ENCODE measurements around the gene CDCA3. TPM values are rescaled to one million over a fixed set of nuclear protein-coding genes. Genes with fewer than 3 reads are reported as not detected.

Gene CDCA3
- total RNA-seq, 1 donor from 2014 or later, result 5.2 TPM

GRCh38 chr12:6834873-6835272 lies 16.2 kb downstream of the CDCA3 start:
- no peak overlapping the region for H3K4me3 Mint-ChIP-seq (ENCODE audit: unreplicated experiment)
- H3K9me3 Mint-ChIP-seq (ENCODE audit: unreplicated experiment), result peaks cover 13% of the 10 kb centered on the region
- peaks cover 26% of the 10 kb centered on the region for H3K4me1 Mint-ChIP-seq (ENCODE audit: low read depth, unreplicated experiment)
- TF ChIP-seq, protein P1, sequence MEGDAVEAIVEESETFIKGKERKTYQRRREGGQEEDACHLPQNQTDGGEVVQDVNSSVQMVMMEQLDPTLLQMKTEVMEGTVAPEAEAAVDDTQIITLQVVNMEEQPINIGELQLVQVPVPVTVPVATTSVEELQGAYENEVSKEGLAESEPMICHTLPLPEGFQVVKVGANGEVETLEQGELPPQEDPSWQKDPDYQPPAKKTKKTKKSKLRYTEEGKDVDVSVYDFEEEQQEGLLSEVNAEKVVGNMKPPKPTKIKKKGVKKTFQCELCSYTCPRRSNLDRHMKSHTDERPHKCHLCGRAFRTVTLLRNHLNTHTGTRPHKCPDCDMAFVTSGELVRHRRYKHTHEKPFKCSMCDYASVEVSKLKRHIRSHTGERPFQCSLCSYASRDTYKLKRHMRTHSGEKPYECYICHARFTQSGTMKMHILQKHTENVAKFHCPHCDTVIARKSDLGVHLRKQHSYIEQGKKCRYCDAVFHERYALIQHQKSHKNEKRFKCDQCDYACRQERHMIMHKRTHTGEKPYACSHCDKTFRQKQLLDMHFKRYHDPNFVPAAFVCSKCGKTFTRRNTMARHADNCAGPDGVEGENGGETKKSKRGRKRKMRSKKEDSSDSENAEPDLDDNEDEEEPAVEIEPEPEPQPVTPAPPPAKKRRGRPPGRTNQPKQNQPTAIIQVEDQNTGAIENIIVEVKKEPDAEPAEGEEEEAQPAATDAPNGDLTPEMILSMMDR (IDR thresholded peaks at IDR 0.05; ENCODE audit: partially characterized antibody, unreplicated experiment), result no peak
- no peak for DNase-seq
- H3K27ac Mint-ChIP-seq (ENCODE audit: unreplicated experiment), result peak overlapping the region; percentile 18
- peaks cover 21% of the 10 kb centered on the region for H3K36me3 Mint-ChIP-seq (ENCODE audit: unreplicated experiment)
- H3K27me3 Mint-ChIP-seq (ENCODE audit: unreplicated experiment), result peaks cover 5% of the 10 kb centered on the region

- Mint-ChIP-seq H3K9me3 (ENCODE audit: unreplicated experiment) (peaks cover 15% of the 10 kb centered on the region), H3K27ac (ENCODE audit: unreplicated experiment) (no peak overlapping the region), H3K4me3 (ENCODE audit: unreplicated experiment) (no peak overlapping the region), H3K36me3 (ENCODE audit: unreplicated experiment) (peaks cover 21% of the 10 kb centered on the region), H3K4me1 (ENCODE audit: low read depth, unreplicated experiment) (peaks cover 26% of the 10 kb centered on the region), H3K27me3 (ENCODE audit: unreplicated experiment) (peaks cover 7% of the 10 kb centered on the region)
- no peak for DNase-seq
- TF ChIP-seq, protein P1 (IDR thresholded peaks at IDR 0.05; ENCODE audit: partially characterized antibody, unreplicated experiment), result no peak
These were observed 16.8 kb downstream of the CDCA3 start for GRCh38 chr12:6834254-6834653.

GRCh38 chr12:6833189-6833890 lies 17.7 kb downstream of the CDCA3 start:
- no peak overlapping the region for H3K27ac Mint-ChIP-seq (ENCODE audit: unreplicated experiment)
- TF ChIP-seq, protein P1 (IDR thresholded peaks at IDR 0.05; ENCODE audit: partially characterized antibody, unreplicated experiment), result no peak
- DNase-seq, result no peak
- peaks cover 19% of the 10 kb centered on the region for H3K36me3 Mint-ChIP-seq (ENCODE audit: unreplicated experiment)
- H3K9me3 Mint-ChIP-seq (ENCODE audit: unreplicated experiment), result peaks cover 17% of the 10 kb centered on the region
- peaks cover 12% of the 10 kb centered on the region for H3K27me3 Mint-ChIP-seq (ENCODE audit: unreplicated experiment)
- peaks cover 21% of the 10 kb centered on the region for H3K4me1 Mint-ChIP-seq (ENCODE audit: low read depth, unreplicated experiment)
- peak overlapping the region; percentile 25 for H3K4me3 Mint-ChIP-seq (ENCODE audit: unreplicated experiment)

DNA sequence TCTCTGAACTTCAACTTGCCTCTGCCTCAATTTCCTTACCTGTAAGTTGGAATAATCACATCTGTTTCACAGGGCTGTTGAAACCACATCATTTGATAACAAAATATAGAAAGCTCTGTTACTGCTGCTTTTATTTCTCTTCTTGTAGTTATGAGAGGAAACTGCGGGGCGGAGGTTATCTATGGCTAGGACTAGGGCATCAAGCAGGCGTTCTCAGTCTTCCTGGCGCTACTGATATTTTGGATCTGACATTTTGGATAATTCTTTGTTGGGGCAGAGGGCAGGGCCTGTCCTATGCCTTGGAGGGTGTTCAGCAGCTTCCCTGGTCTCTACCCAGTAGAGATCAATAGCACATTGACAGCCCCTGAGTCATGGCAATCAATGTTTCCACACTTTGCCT lies 19.0 kb downstream of the CDCA3 start:
- H3K9me3 Mint-ChIP-seq (ENCODE audit: unreplicated experiment), result peaks cover 23% of the 10 kb centered on the region
- TF ChIP-seq, protein P1 (IDR thresholded peaks at IDR 0.05; ENCODE audit: partially characterized antibody, unreplicated experiment), result no peak
- peak overlapping the region; percentile 39 for H3K27ac Mint-ChIP-seq (ENCODE audit: unreplicated experiment)
- H3K36me3 Mint-ChIP-seq (ENCODE audit: unreplicated experiment), result peaks cover 16% of the 10 kb centered on the region
- DNase-seq, result no peak
- H3K27me3 Mint-ChIP-seq (ENCODE audit: unreplicated experiment), result peaks cover 20% of the 10 kb centered on the region
- H3K4me1 Mint-ChIP-seq (ENCODE audit: low read depth, unreplicated experiment), result peaks cover 21% of the 10 kb centered on the region
- peak overlapping the region; percentile 15 for H3K4me3 Mint-ChIP-seq (ENCODE audit: unreplicated experiment)

DNA sequence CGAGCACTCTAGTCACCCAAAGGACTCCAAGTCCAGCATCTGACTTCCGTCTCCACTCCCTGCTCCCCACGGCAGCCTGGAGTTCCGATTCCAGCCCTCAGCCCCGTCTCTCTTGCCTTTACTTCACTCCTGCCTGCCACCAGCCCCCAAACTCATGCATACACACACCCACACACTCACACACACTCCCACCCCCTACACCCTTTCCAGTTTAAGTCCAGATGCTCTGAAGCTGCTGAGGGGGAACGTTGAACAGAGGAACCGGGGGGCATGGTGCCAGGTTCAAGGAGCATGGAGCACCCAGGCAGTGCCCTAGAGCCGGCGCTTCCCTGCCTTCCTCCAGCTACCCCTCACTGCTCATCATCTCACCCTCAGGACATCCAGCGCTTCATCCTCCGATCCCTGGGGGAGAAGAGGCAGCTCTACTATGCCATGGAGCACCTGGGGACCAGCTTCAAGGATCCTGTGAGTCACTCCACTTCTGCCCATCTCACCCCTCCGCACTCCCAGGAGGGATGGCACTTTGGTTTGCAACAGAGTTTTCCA lies 19.6 kb downstream of the CDCA3 start:
- Mint-ChIP-seq H3K4me1 (ENCODE audit: low read depth, unreplicated experiment) (peaks cover 22% of the 10 kb centered on the region), H3K27ac (ENCODE audit: unreplicated experiment) (no peak overlapping the region), H3K4me3 (ENCODE audit: unreplicated experiment) (no peak overlapping the region), H3K9me3 (ENCODE audit: unreplicated experiment) (peaks cover 23% of the 10 kb centered on the region), H3K27me3 (ENCODE audit: unreplicated experiment) (peaks cover 20% of the 10 kb centered on the region), H3K36me3 (ENCODE audit: unreplicated experiment) (peaks cover 16% of the 10 kb centered on the region)
- TF ChIP-seq, protein P1 (IDR thresholded peaks at IDR 0.05; ENCODE audit: partially characterized antibody, unreplicated experiment), result no peak
- DNase-seq, result peak; percentile 5
